WTC11 (cell line): ENCODE results near the gene FBXW2.

Experiments
- AR ChIP-seq: fragments of 250-450 bp; sonication (Bioruptor Pico); IDR thresholded peaks from 2 replicates; pipeline ENCODE4 v1.9.0; 2021; ENCODE audit warnings: mild to moderate bottlenecking
- ATF1 ChIP-seq: sonication (generic); formaldehyde crosslinking; IDR thresholded peaks from 2 replicates; pipeline ENCODE4 v1.8.1; 2023; ENCODE audit warnings: mild to moderate bottlenecking, moderate library complexity, missing genetic modification reagents
- ATF3 ChIP-seq: sonication (generic); formaldehyde crosslinking; conservative IDR thresholded peaks from 2 replicates; pipeline ENCODE4 v1.8.1; 2022; ENCODE audit warnings: mild to moderate bottlenecking, missing genetic modification reagents
- E2F1 ChIP-seq: sonication (generic); formaldehyde crosslinking; IDR thresholded peaks from 2 replicates; pipeline ENCODE4 v1.8.0; 2022; ENCODE audit warnings: mild to moderate bottlenecking, missing genetic modification reagents
- FOXP4 ChIP-seq: sonication (generic); formaldehyde crosslinking; IDR thresholded peaks from 2 replicates; pipeline ENCODE4 v1.8.0; 2022; ENCODE audit warnings: mild to moderate bottlenecking, missing genetic modification reagents
- MAX ChIP-seq: sonication (generic); formaldehyde crosslinking; IDR thresholded peaks from 2 replicates; pipeline ENCODE4 v1.8.0; 2022; ENCODE audit warnings: mild to moderate bottlenecking, missing genetic modification reagents
- PREB ChIP-seq: sonication (generic); formaldehyde crosslinking; IDR thresholded peaks from 2 replicates; pipeline ENCODE4 v1.8.1; 2022; ENCODE audit warnings: mild to moderate bottlenecking, missing genetic modification reagents, moderate library complexity, borderline replicate concordance
- ZNF425 ChIP-seq: fragments of 250-450 bp; sonication (Bioruptor Pico); conservative IDR thresholded peaks from 2 replicates; pipeline ENCODE4 v1.9.0; 2021; ENCODE audit warnings: mild to moderate bottlenecking

- TF ChIP-seq ATF3 (CRISPR knock-in tag) = no peak
- TF ChIP-seq ATF1 (CRISPR knock-in tag) = no peak
- TF ChIP-seq E2F1 (CRISPR knock-in tag) = no peak
- no peak for TF ChIP-seq AR
- TF ChIP-seq PREB (CRISPR knock-in tag) = no peak
- no peak for TF ChIP-seq ZNF425 (CRISPR knock-in tag)
- TF ChIP-seq FOXP4 (CRISPR knock-in tag) = 0 out of 2 replicates have a peak, but pooled peaks have one; percentile 16
- no peak for TF ChIP-seq MAX (CRISPR knock-in tag)
Measured at GRCh38 chr9:120714088-120714845, 78.9 kb downstream of the FBXW2 start, which contains the start of gene MEGF9.
